Keratinocyte (primary cell): ENCODE measurements around the gene ELOA. TPM values are rescaled to one million over a fixed set of nuclear protein-coding genes. Genes with fewer than 3 reads are reported as not detected.

Experiments used
- DNase-seq: peaks from one replicate; pipeline ENCODE4 v3.0.0-alpha.2; 2011; ENCODE audit warnings: low read depth, missing footprints, low spot score
- FAIRE-seq: peaks from 2 replicates; lab custom pipeline; 2011; peaks lifted over from hg19 to GRCh38; lab: Jason Lieb, UNC
- H2AFZ ChIP-seq: 2 replicates; pipeline ENCODE4 v1.6.0; 2012; ENCODE audit warnings: low read length, control low read depth, inconsistent platforms; ENCODE audit not compliant: control insufficient read depth
- H3K27ac ChIP-seq: 2 replicates; pipeline ENCODE4 v1.5.1; 2011; ENCODE audit warnings: low read length; ENCODE audit not compliant: control insufficient read depth, insufficient read depth
- H3K27me3 ChIP-seq: 3 replicates; pipeline ENCODE4 v1.6.0; 2011; ENCODE audit warnings: low read length; ENCODE audit not compliant: control insufficient read depth, insufficient read depth; ENCODE audit errors: extremely low read depth
- H3K36me3 ChIP-seq, 2 experiments: 2 replicates in 1 of 2; 3 replicates in 1 of 2; pipeline ENCODE4 v1.5.1; 2011; ENCODE audit warnings: low read length in 2 of 2, mild to moderate bottlenecking in 1 of 2; ENCODE audit not compliant: control insufficient read depth in 2 of 2, insufficient read depth in 2 of 2; ENCODE audit errors: extremely low read depth in 1 of 2
- H3K4me1 ChIP-seq: 3 replicates; pipeline ENCODE4 v1.5.1; 2011; ENCODE audit warnings: low read length; ENCODE audit not compliant: control insufficient read depth, insufficient read depth; ENCODE audit errors: extremely low read depth
- H3K4me2 ChIP-seq: 3 replicates; pipeline ENCODE4 v1.6.0; 2011; ENCODE audit warnings: low read depth, low read length; ENCODE audit not compliant: control insufficient read depth, insufficient read depth; ENCODE audit errors: extremely low read depth
- H3K4me3 ChIP-seq, 3 experiments: fragments of 200-600 bp in 1 of 3; sonication (generic) in 1 of 3; 2 replicates in 2 of 3; 3 replicates in 1 of 3; pipeline ENCODE4 v1.5.1; 2011 to 2016; ENCODE audit warnings: low read length in 3 of 3, mild to moderate bottlenecking in 3 of 3, control low read depth in 2 of 3, inconsistent platforms in 1 of 3, low read depth in 1 of 3, mixed read lengths in 1 of 3, mixed run types in 1 of 3, moderate library complexity in 1 of 3; ENCODE audit not compliant: control insufficient read depth in 2 of 3, insufficient read depth in 2 of 3; ENCODE audit errors: extremely low read depth in 1 of 3
- H3K79me2 ChIP-seq: 2 replicates; pipeline ENCODE4 v1.6.0; 2012; ENCODE audit warnings: low read length; ENCODE audit not compliant: control insufficient read depth, insufficient read depth
- H3K9ac ChIP-seq: 3 replicates; pipeline ENCODE4 v1.6.0; 2011; ENCODE audit warnings: low read length; ENCODE audit not compliant: control insufficient read depth, insufficient read depth; ENCODE audit errors: extremely low read depth
- H3K9me1 ChIP-seq: 3 replicates; pipeline ENCODE4 v1.6.0; 2011; ENCODE audit warnings: low read length; ENCODE audit not compliant: control insufficient read depth, insufficient read depth; ENCODE audit errors: extremely low read depth
- H3K9me3 ChIP-seq: 2 replicates; pipeline ENCODE4 v1.5.1; 2012; ENCODE audit warnings: low read depth, low read length; ENCODE audit not compliant: control insufficient read depth
- H4K20me1 ChIP-seq: 3 replicates; pipeline ENCODE4 v1.6.0; 2011; ENCODE audit warnings: low read length; ENCODE audit not compliant: control insufficient read depth, insufficient read depth; ENCODE audit errors: extremely low read depth
- CTCF ChIP-seq, 3 experiments: IDR thresholded peaks in 1 of 3; conservative IDR thresholded peaks in 1 of 3; optimal IDR thresholded peaks in 1 of 3; 2 replicates in 2 of 3; 3 replicates in 1 of 3; pipeline versions ENCODE3 to v1.5.1; 2011; ENCODE audit warnings: low read length in 3 of 3, mild to moderate bottlenecking in 3 of 3, moderate library complexity in 2 of 3, control low read depth in 1 of 3, inconsistent platforms in 1 of 3; ENCODE audit not compliant: insufficient read depth in 2 of 3; ENCODE audit errors: extremely low read depth in 1 of 3
- EZH2 ChIP-seq: IDR thresholded peaks from one replicate; pipeline ENCODE4 v1.6.1; 2012; ENCODE audit warnings: inconsistent platforms, mild to moderate bottlenecking, low read length, moderate library complexity
- dilution Hi-C: fragments of 300-500 bp; cut with MboI; formaldehyde crosslinking; loops from one replicate; pipeline ENCODE4 v1.7.0; 2020; ENCODE audit warnings: low sequenced_read_pairs; ENCODE audit not compliant: extremely low pct_ligation_motif_present
- polyA plus RNA-seq, 5 experiments: library from polyadenylated mRNA; depleted of rRNA in 3 of 5; stranded (reverse) in 3 of 5; stranded (forward) in 1 of 5; unstranded in 1 of 5; fragments of >200 nt; gene quantifications; 1 replicate in 1 of 5; 2 replicates in 3 of 5; 3 replicates in 1 of 5; pipeline versions ENCODE4 v1.2.1 to v1.2.3, GENCODE V29; 2011 to 2012; ENCODE audit warnings: missing spikeins in 2 of 5, low read depth in 1 of 5, low replicate concordance in 1 of 5

The ELOA gene
- polyA plus RNA-seq, 1 donor (not counting 4 experiments of a cell fraction or from before 2014, with no cell fraction given), result 31.8 TPM

GRCh38 chr1:23759277-23759676 lies 16.0 kb downstream of the ELOA start:
- no peaks in the 10 kb centered on the region for H3K9me3 ChIP-seq
- dilution Hi-C loops, result no loop called here
- H3K27ac ChIP-seq, result no peak overlapping the region
- DNase-seq, result no peak
- no peak overlapping the region for H3K9ac ChIP-seq
- TF ChIP-seq EZH2 (no peak), CTCF (optimal IDR thresholded peaks at IDR 0.05 in 1 of 3, IDR thresholded peaks at IDR 0.05 in 1 of 3, conservative IDR thresholded peaks at IDR 0.05 in 1 of 3; ENCODE audit: extremely low read depth in 1 of 3, insufficient read depth in 2 of 3, low read length in 3 of 3) (no peak)
- H3K4me3 ChIP-seq, result no peak overlapping the region
- no peaks in the 10 kb centered on the region for H4K20me1 ChIP-seq
- no peak for FAIRE-seq
- no peaks in the 10 kb centered on the region for H3K9me1 ChIP-seq
- H3K4me2 ChIP-seq, result no peak overlapping the region
- H3K36me3 ChIP-seq, result peaks cover 34 to 39% of the 10 kb centered on the region in 2 experiments
- H3K27me3 ChIP-seq, result no peaks in the 10 kb centered on the region
- H3K79me2 ChIP-seq, result peaks cover 1% of the 10 kb centered on the region
- no peaks in the 10 kb centered on the region for H3K4me1 ChIP-seq
- no peak overlapping the region for H2AFZ ChIP-seq

GRCh38 chr1:23763041-23763577 lies 19.8 kb downstream of the ELOA start:
- Histone ChIP-seq H3K9me1 (no peaks in the 10 kb centered on the region), H3K4me1 (no peaks in the 10 kb centered on the region), H3K27me3 (no peaks in the 10 kb centered on the region), H4K20me1 (no peaks in the 10 kb centered on the region), H3K9me3 (no peaks in the 10 kb centered on the region), H3K27ac (no peak overlapping the region), H3K36me3 (peaks cover 19 to 20% of the 10 kb centered on the region in 2 experiments), H2AFZ (no peak overlapping the region), H3K9ac (no peak overlapping the region), H3K4me2 (no peak overlapping the region), H3K4me3 (no peak overlapping the region), H3K79me2 (peaks cover 1% of the 10 kb centered on the region)
- FAIRE-seq (no peak), DNase-seq (no peak)
- dilution Hi-C loops, result no loop called here
- TF ChIP-seq EZH2 (no peak), CTCF (optimal IDR thresholded peaks at IDR 0.05 in 1 of 3, IDR thresholded peaks at IDR 0.05 in 1 of 3, conservative IDR thresholded peaks at IDR 0.05 in 1 of 3; ENCODE audit: extremely low read depth in 1 of 3, insufficient read depth in 2 of 3, low read length in 3 of 3) (no peak)
